Stimulated activated effector memory CD8-positive, alpha-beta T cell treated with anti-CD3 and anti-CD28 coated beads, Interleukin-12 subunit alpha, Interleukin-12 subunit beta, amount 100 ng/mL, for 72 hours (primary cell): ENCODE results near the gene RRP1B.
"Not testable (repeated sequence)": the region's sequence is repeated elsewhere in the genome, so short reads cannot be mapped to it uniquely, and the experiment has no call there.

Experiments used
- ATAC-seq: fragments of 150-1000 bp; cut with Tn5 transposase; 2 replicates; pipeline ENCODE4 v1.10.0; 2021
- DNase-seq, 2 donors: peaks; one replicate each; pipeline ENCODE4 v3.0.0; 2021 to 2022; ENCODE audit warnings: low spot score in 2 of 2
- H3K27ac Mint-ChIP-seq: one replicate; pipeline ENCODE4 v1.8.0; 2022; ENCODE audit warnings: mild to moderate bottlenecking, mixed read lengths
- H3K36me3 Mint-ChIP-seq: one replicate; pipeline ENCODE4 v1.8.0; 2022; ENCODE audit warnings: mild to moderate bottlenecking, mixed read lengths
- H3K4me1 Mint-ChIP-seq: one replicate; pipeline ENCODE4 v1.8.0; 2022; ENCODE audit warnings: mixed read lengths
- H3K4me3 Mint-ChIP-seq: one replicate; pipeline ENCODE4 v1.8.0; 2022; ENCODE audit warnings: mild to moderate bottlenecking, mixed read lengths
- H3K9me3 Mint-ChIP-seq: one replicate; pipeline ENCODE4 v1.8.0; 2022; ENCODE audit warnings: mixed read lengths

RRP1B gene

DNA sequence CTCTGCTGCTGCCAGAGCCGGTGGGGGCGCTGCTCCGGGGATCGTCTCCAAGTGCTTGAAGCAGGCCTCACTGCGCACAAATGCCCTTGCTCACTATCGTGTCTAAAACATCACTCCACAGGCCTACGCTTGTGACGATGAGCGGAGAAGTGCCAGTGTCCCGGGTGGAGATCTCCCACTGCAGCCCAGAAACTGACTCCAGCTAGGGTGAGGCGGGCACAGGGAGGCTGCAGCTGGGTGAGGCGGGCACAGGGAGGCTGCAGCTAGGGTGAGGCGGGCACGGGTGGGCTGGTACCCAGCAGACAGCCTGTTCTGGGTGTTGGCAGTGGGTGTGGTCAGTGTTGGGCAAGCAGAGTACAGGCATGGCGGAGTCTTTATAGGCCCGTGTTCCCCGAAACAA, 36.9 kb downstream of the RRP1B start:
- DNase-seq = no peak
- ATAC-seq = no peak
- peaks cover 65% of the 10 kb centered on the region for H3K36me3 Mint-ChIP-seq
- H3K9me3 Mint-ChIP-seq = no peaks in the 10 kb centered on the region
- no peak overlapping the region for H3K27ac Mint-ChIP-seq
- H3K4me3 Mint-ChIP-seq = no peak overlapping the region
- peaks cover 9% of the 10 kb centered on the region for H3K4me1 Mint-ChIP-seq

DNA sequence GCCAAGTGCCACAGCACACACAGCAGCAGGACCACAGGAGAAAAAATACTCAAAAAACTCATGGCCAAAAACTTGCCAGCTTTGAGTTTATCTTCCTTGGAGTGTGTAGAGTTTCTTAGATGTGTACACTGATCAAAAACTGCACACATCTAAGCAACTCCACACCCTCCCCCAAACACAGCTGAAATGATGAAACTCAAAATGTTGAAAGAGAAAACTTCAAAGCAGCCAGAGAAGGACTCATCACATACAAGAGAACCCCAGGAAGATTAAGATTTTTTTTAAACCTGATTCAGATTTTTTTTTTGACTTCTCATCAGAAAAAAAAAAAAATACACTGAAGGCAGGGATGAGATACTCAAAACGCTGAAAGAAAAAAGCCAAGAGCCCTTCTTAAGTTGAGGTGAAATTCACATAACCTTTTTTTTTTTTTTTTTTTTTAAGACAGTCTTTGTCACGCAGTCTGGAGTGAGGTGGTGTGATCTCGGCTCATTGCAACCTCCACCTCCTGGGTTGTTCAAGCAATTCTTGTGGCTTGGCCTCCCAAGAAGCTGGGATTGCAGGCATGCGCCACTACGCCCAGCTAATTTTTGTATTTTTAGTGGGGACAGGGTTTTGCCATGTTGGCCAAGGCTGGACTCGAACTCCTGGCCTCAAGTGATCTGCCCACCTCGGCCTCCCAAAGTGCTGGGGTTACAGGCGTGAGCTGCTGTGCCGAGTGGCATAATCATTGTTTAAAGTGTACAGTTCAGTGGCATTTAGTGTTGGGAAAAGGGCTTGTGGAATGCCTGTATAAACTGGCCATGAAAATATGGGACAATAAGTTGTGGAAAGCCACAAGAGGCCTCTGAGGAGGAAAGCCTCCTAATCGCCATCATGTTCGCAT, 38.6 kb downstream of the RRP1B start:
- DNase-seq (no peak), ATAC-seq (no peak)
- peaks cover 47% of the 10 kb centered on the region for H3K36me3 Mint-ChIP-seq
- H3K4me3 Mint-ChIP-seq = no peak overlapping the region
- H3K9me3 Mint-ChIP-seq = no peaks in the 10 kb centered on the region
- H3K27ac Mint-ChIP-seq = no peak overlapping the region
- H3K4me1 Mint-ChIP-seq = peaks cover 14% of the 10 kb centered on the region

DNA sequence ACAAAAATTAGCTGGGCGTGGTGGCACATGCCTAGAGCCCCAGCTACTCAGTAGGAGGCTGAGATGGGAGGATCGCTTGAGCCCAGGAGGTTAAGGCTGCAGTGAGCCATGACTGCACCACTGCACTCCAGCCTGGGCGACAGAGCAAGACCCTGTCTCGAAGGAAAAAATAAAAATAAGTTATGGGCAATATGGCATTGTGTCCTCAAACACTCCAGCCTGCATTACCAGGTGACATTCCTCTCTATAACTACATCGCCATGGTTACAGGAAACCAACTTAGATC, 40.1 kb downstream of the RRP1B start:
- not testable (repeated sequence) for H3K27ac Mint-ChIP-seq, ATAC-seq, H3K9me3 Mint-ChIP-seq, DNase-seq, H3K4me3 Mint-ChIP-seq
- H3K4me1 Mint-ChIP-seq = peaks cover 21% of the 10 kb centered on the region
- peaks cover 34% of the 10 kb centered on the region for H3K36me3 Mint-ChIP-seq

DNA sequence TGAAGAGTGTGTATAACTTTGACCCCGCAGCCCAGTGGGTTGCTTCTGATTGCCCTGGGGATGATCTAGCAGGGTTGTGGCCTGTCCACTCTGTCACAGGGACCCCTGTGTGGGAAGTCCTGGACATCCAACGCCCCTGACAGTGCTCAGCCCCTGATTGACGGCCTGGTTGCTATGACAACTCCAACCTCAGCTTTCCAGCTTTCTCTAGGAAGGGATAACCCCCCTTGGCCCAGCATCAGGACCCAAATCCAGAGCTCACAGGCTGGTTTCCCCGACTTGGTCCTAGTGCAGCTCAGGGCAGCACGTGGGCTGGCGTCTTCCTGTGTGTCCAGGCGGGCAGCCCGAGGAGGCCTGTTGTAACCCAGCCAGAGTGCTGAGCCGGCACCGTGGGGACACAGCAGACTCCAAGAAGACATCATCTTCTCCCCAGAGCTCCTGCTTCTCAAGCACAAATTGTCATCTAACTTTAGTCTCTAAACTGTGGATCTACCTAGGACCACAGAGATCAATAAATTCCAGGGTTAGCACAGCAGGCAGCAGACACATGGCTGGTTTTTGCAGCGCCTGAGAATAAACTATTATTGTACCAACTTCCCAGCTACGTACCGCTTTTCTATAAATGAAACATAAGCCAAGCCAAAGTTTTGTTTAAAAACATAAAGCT, 40.7 kb downstream of the RRP1B start:
- H3K36me3 Mint-ChIP-seq = peaks cover 27% of the 10 kb centered on the region
- no peak for DNase-seq
- no peak for ATAC-seq
- no peak overlapping the region for H3K27ac Mint-ChIP-seq
- H3K4me3 Mint-ChIP-seq = no peak overlapping the region
- H3K9me3 Mint-ChIP-seq = no peaks in the 10 kb centered on the region
- peaks cover 21% of the 10 kb centered on the region for H3K4me1 Mint-ChIP-seq

DNA sequence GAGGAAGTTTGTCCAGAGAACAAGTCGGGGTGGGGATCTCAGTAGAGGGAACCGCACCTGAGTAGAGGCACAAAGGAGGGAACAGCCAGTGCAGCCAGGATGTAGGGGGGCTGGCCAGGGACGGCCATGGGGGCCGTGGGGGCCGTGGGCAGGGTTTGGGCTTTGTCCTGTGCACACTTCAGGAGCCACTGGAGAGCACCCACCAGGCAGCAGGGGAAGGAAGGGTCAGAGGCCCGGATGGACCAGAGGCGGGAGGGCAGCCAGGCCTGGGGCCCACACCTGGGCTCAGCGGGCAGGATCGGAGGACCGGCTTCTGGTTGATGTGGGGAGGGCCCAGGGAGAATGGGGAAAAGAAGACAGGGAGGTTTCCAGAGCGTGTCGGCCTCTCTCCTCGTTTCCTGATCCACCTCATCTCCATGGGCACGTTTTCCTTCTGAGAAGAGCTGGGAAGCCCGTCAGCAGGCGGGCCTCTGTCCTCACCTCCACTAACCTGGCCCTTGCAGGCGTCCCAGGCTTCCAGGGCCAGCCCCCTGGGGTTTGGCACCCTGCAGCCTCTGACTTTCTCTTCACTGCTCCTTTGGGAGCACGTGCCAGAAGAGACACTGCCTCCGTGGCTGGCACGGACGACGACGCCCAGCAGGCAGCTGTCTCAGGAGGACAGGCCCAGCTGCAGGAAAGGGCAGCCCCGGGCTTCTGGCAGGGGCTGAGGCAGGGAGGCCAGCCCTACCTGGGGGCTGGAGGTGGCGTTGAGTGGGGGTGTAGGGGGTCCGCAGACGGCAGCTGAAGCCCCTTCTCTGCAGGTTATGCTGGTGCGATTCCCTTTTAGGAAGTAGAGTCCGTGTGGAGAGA, 42.8 kb downstream of the RRP1B start:
- Mint-ChIP-seq H3K27ac (no peak overlapping the region), H3K9me3 (no peaks in the 10 kb centered on the region), H3K4me3 (peak overlapping the region; percentile 39), H3K4me1 (peaks cover 21% of the 10 kb centered on the region), H3K36me3 (peaks cover 6% of the 10 kb centered on the region)
- DNase-seq = no peak
- no peak for ATAC-seq

DNA sequence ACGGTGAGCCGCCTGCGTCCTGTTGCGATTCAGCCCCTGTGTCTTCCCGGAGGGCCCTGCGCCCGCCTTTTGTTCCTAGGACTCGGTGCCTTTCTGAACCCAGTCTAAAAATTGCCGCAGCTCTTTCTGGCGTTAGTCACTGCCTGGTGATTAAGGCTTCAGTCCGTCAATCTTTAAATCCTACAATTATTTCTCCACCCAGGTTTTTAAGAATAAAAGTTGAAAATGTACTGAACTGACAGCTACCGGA, 43.4 kb downstream of the RRP1B start:
- DNase-seq (no peak), ATAC-seq (no peak)
- peaks cover 21% of the 10 kb centered on the region for H3K4me1 Mint-ChIP-seq
- H3K9me3 Mint-ChIP-seq = no peaks in the 10 kb centered on the region
- H3K36me3 Mint-ChIP-seq = peaks cover under 1% of the 10 kb centered on the region
- peak overlapping the region; percentile 39 for H3K4me3 Mint-ChIP-seq
- no peak overlapping the region for H3K27ac Mint-ChIP-seq

DNA sequence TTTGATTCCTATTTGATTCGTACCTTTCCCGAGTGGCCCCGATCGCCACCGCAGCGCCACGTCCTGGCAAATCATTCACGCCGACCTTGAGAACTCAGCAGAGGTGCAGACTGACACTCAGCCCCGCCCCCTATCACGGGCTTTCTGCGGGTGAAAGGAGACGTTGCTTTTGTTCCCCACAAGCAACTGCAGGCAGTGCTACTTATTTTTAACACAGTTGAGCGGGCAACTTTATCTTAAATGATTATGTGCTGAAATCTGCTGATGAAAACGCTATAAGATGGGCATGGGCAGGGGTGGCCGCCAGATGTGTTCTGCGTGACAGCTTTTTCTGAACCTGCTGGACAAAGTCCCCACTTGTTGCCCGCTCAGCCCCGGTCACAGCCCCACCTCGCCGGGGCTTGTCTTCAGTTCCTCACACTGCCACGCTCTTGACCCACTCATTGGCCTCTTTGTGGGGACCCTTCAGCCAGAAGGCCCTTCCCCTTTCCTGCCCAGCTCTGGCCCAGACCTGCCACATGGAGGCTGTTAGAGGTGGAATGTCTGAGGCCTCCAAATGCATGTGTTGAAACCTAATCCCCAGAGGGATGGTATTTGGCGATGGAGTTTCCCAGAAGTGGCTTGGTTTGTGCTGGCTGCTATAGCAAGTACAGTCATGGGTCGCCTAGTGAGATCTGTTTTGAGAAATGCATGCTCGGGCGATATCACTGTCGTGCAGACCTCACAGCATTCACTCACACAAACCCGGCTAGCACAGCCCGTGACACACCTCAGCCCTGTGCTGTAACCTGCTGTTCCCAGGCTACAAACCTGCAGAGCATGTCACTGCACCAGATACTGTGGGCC, 43.9 kb downstream of the RRP1B start:
- H3K27ac Mint-ChIP-seq = peak overlapping the region; percentile 60
- no peak for ATAC-seq
- H3K4me3 Mint-ChIP-seq = peak overlapping the region; percentile 39
- H3K9me3 Mint-ChIP-seq = no peaks in the 10 kb centered on the region
- DNase-seq = no peak
- H3K4me1 Mint-ChIP-seq = peaks cover 21% of the 10 kb centered on the region
- no peaks in the 10 kb centered on the region for H3K36me3 Mint-ChIP-seq

DNA sequence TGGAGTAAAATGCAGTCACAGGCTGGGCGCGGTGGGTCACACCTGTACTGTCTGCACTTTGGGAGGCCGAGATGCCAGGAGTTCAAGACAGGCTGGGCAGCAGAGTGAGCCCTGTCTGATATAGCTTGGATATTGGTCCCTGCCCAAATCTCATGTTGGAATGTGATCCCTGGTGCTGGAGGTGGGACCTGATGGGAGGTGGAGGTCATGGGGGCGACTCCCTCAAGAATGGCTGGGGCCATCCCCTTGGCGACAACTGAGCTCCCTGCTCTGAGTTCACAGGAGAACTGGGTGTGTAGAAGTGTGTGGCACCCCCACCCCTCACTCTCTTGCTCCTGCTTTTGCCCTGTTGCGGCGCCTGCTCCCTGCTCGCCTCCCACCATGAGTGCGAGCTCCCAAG, 48.1 kb downstream of the RRP1B start:
- ATAC-seq (no peak), DNase-seq (no peak)
- Mint-ChIP-seq H3K36me3 (no peaks in the 10 kb centered on the region), H3K9me3 (no peaks in the 10 kb centered on the region), H3K4me3 (no peak overlapping the region), H3K4me1 (peaks cover 11% of the 10 kb centered on the region), H3K27ac (no peak overlapping the region)

DNA sequence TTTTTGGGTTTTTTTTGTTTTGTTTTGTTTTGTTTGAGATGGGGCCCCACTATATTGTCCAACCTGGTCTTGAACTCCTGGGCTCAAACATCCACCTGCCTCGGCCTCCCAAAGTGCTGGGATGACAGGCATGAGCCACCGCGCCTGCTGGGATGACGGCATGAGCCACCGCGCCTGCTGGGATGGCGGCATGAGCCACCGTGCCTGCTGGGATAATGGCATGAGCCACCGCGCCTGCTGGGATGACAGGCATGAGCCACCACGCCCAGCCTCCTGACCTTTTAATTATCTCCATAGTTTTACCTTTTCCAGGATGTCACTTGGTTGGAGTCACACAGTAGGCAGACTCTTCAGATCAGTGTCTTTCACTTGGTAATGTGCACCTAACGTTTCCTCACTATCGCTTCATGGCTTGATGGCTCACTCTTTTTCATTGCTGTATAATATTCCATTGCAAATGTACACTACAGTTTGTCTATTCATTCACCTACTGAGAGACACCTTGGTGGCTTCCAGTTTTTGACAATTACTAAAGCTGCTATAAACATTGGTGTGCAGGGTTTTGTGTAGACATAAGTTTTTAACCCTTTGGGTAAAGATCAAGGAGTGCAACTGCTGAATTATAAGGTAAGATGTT, 49.5 kb downstream of the RRP1B start:
- Mint-ChIP-seq H3K36me3 (no peaks in the 10 kb centered on the region), H3K4me3 (no peak overlapping the region), H3K9me3 (no peaks in the 10 kb centered on the region), H3K27ac (no peak overlapping the region), H3K4me1 (no peaks in the 10 kb centered on the region)
- ATAC-seq = no peak
- DNase-seq = no peak

DNA sequence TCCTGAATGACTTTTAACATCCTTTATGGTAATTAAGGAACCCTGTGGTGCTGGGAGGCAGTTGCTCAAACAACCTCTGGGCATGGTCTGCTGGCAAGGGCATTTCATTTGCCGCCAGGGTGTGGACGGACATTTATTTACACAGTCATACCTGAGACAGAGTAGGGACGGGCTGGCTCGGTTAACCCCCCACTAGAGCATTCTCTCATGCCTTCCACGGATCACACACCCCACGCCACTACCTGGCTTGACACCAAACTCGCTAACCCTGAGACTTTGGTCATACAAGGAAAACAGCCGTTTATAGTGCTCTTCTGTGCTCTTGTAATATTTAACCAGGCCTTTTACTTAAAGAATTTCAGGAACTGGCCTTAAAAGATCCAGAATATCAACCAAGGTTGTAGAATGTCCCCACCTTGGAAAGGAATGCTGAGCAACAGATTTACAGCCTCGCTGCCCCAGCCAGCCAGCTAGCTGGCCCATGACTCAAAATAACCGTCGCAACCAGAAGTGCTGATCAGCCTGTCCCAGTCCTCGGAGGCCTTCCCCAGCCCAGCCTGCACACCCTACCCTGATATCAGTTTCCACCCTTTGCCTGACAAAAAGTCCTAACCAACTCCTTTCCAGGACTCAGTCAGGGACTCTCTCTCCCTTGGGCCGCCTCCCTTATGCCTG, 53.0 kb downstream of the RRP1B start:
- no peaks in the 10 kb centered on the region for H3K9me3 Mint-ChIP-seq
- H3K4me1 Mint-ChIP-seq = peaks cover 12% of the 10 kb centered on the region
- DNase-seq (no peak), ATAC-seq (no peak)
- no peak overlapping the region for H3K27ac Mint-ChIP-seq
- H3K4me3 Mint-ChIP-seq = no peak overlapping the region
- H3K36me3 Mint-ChIP-seq = no peaks in the 10 kb centered on the region

DNA sequence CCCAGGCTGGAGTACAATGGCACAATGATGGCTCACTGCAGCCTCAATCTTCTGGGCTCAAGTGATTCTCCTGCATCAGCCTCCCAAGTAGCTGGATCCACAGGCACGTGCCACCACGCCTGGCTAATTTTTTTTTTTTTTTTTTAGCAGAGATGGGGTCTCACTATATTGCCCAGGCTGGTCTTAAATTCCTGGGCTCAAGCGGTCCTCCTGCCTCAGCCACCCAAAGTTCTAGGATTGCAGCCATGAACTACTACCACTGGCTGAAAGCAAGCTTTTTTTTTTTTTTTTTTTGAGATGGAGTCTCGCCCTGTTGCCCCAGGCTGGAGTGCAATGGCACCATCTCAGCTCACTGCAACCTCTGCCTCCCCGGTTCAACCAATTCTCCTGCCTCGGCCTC, 53.8 kb downstream of the RRP1B start:
- H3K36me3 Mint-ChIP-seq, H3K9me3 Mint-ChIP-seq, DNase-seq, H3K4me3 Mint-ChIP-seq, H3K27ac Mint-ChIP-seq, ATAC-seq: not testable (repeated sequence)
- peaks cover 17% of the 10 kb centered on the region for H3K4me1 Mint-ChIP-seq

DNA sequence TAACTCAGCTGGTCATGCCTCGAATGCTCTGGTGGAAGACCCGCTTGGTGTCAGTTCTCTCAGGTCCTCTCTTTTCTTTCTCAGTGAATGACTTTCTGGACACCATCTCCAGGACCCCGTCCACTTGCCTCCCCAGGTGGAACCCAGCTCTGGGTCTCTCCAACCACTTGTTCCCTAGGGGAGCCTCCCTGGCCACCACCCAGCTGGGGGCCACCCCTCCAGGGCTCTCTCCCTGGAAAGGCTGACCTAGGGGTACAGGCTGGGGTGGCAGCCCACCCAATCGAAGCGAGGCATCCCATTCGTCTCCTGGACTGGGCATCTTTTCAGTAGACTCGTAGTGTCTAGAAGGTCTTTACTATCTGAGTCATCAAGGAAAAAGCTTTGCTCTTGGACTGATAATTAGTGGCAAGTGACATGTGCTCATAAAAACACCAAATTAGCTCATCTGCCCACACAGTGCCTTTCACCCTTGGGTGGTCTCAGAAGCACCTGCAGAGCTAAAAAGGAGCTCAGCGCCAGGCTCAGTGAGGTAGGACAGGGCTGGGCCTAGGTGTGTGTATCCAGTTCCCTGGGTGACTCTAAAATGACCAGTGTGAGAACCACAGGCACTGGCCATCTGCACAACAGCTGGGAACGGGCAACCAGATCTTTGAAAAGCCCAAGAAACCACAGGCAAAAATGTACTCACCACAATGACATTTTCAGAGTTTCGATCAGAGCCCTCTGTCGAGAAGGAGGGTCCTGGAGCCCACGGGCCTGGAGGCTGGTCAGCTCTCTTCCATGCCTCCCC, 57.2 kb downstream of the RRP1B start:
- Mint-ChIP-seq H3K4me1 (peaks cover 38% of the 10 kb centered on the region), H3K9me3 (no peaks in the 10 kb centered on the region), H3K36me3 (peaks cover 13% of the 10 kb centered on the region), H3K4me3 (peak overlapping the region; percentile 85), H3K27ac (peak overlapping the region; percentile 37)
- DNase-seq (no peak), ATAC-seq (no peak)

DNA sequence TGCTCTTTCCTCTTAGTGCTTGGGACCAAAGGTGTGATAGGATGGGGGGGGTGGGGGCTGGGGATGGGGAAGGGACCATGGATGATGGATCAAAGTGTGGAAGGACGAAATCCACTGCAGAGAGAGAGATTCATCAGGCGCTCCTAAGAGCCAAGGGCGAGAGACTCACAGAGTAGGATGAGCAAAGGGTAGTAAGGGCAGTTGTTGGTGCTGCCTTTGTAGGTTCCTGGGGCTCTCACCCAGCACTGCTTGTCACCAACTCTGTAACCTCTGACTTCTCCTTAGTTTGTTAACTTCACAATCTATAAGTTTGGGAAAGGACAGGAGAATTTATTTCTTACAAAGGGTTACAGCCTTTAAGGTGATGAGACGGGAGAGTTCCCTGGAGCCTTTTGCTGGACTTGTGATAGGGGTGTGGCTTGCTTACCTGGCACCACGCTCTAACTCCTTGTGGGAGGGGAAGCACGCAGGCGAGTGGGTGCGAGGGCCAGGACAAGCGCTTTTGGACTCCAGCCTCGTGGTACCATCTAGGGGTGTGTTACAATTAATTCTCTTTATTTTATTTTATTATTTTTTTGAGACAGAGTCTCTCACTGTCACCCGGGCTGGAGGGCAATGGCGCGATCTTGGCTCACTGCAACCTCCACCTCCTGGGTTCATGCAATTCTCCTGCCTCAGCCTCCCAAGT, 58.0 kb downstream of the RRP1B start:
- Mint-ChIP-seq H3K4me1 (peaks cover 45% of the 10 kb centered on the region), H3K4me3 (peak overlapping the region; percentile 85), H3K27ac (peak overlapping the region; percentile 37), H3K9me3 (no peaks in the 10 kb centered on the region), H3K36me3 (peaks cover 13% of the 10 kb centered on the region)
- DNase-seq (no peak), ATAC-seq (no peak)
